Measurements from ENCODE around the gene MADD. TPM values are rescaled to one million over a fixed set of nuclear protein-coding genes. Genes with fewer than 3 reads are reported as not detected.

MADD gene
- total and polyA plus RNA-seq, 2 donors (not counting 3 experiments of a cell fraction or from before 2014, with no cell fraction given): 35.3 to 36.8 TPM

GRCh38 chr11:47318166-47318565 lies 48.2 kb downstream of the MADD start:
- Histone ChIP-seq H3K79me2 (ENCODE audit: control insufficient read depth, insufficient read depth, low read length) (no peaks in the 10 kb centered on the region), H3K36me3 (ENCODE audit: control insufficient read depth in 2 of 2, extremely low read depth in 1 of 2, insufficient read depth in 2 of 2, low read length in 2 of 2) (peaks cover 0 to 16% of the 10 kb centered on the region in 2 experiments), H2AFZ (ENCODE audit: low read depth, low read length) (no peak overlapping the region), H4K20me1 (replicated peaks; ENCODE audit: control insufficient read depth, extremely low read depth, insufficient read depth, low read length) (no peaks in the 10 kb centered on the region), H3K4me2 (ENCODE audit: insufficient read depth, low read length) (no peak overlapping the region), H3K4me1 (ENCODE audit: control insufficient read depth, extremely low read depth, insufficient read depth, low read length) (no peaks in the 10 kb centered on the region), H3K9ac (replicated peaks; ENCODE audit: extremely low read depth, insufficient read depth, low read length) (no peak overlapping the region), H3K27ac (ENCODE audit: insufficient read depth, low read depth, low read length) (no peak overlapping the region), H3K4me3 (replicated peaks in 1 of 3; ENCODE audit: insufficient read depth in 1 of 3, low read depth in 1 of 3, low read length in 3 of 3) (no peak overlapping the region), H3K9me1 (replicated peaks; ENCODE audit: control insufficient read depth, extremely low read depth, insufficient read depth, low read length) (no peaks in the 10 kb centered on the region), H3K27me3 (ENCODE audit: control insufficient read depth in 2 of 2, insufficient read depth in 2 of 2, low read length in 2 of 2) (no peaks in the 10 kb centered on the region), H3K9me3 (replicated peaks; ENCODE audit: control insufficient read depth, insufficient read depth, low read length) (no peaks in the 10 kb centered on the region)
- CTCF ChIA-PET: no interaction called here
- no peak for FAIRE-seq
- BruUV-seq (replicated peaks): no TSS peak
- intact Hi-C loops (cut with micrococcal nuclease): no loop called here
- no peak for DNase-seq (ENCODE audit: low read depth, low spot score)
- dilution Hi-C loops (cut with MboI; ENCODE audit: extremely low pct_ligation_motif_present, low sequenced_read_pairs): no loop called here
- TF ChIP-seq EZH2 (IDR thresholded peaks at IDR 0.05; ENCODE audit: borderline replicate concordance, low read depth, low read length, severe bottlenecking): no peak
- no peak for TF ChIP-seq CTCF (IDR thresholded peaks at IDR 0.05; ENCODE audit: extremely low read depth in 1 of 2, insufficient read depth in 1 of 2, low read depth in 1 of 2, low read length in 2 of 2)
- TF ChIP-seq JUN (IDR thresholded peaks at IDR 0.05; ENCODE audit: borderline replicate concordance, insufficient read depth, insufficient read length, low read depth): no peak
- TF ChIP-seq MYC (IDR thresholded peaks at IDR 0.05; ENCODE audit: low read depth, low read length): no peak
- TF ChIP-seq GATA2 (IDR thresholded peaks at IDR 0.05; ENCODE audit: insufficient read depth, insufficient read length, low read depth, low read length): no peak
- POLR2A ChIA-PET: no interaction called here

GRCh38 chr11:47324520-47324919 lies 54.6 kb downstream of the MADD start:
- Histone ChIP-seq H3K27ac (ENCODE audit: insufficient read depth, low read depth, low read length) (no peak overlapping the region), H3K4me1 (ENCODE audit: control insufficient read depth, extremely low read depth, insufficient read depth, low read length) (peaks cover 5% of the 10 kb centered on the region), H3K4me3 (replicated peaks in 1 of 3; ENCODE audit: insufficient read depth in 1 of 3, low read depth in 1 of 3, low read length in 3 of 3) (no peak overlapping the region), H3K9me3 (replicated peaks; ENCODE audit: control insufficient read depth, insufficient read depth, low read length) (no peaks in the 10 kb centered on the region), H3K9me1 (replicated peaks; ENCODE audit: control insufficient read depth, extremely low read depth, insufficient read depth, low read length) (no peaks in the 10 kb centered on the region), H3K36me3 (ENCODE audit: control insufficient read depth in 2 of 2, extremely low read depth in 1 of 2, insufficient read depth in 2 of 2, low read length in 2 of 2) (peaks cover 0 to 28% of the 10 kb centered on the region in 2 experiments), H2AFZ (ENCODE audit: low read depth, low read length) (no peak overlapping the region), H3K79me2 (ENCODE audit: control insufficient read depth, insufficient read depth, low read length) (no peaks in the 10 kb centered on the region), H3K27me3 (ENCODE audit: control insufficient read depth in 2 of 2, insufficient read depth in 2 of 2, low read length in 2 of 2) (no peaks in the 10 kb centered on the region), H3K4me2 (ENCODE audit: insufficient read depth, low read length) (no peak overlapping the region), H3K9ac (replicated peaks; ENCODE audit: extremely low read depth, insufficient read depth, low read length) (no peak overlapping the region), H4K20me1 (replicated peaks; ENCODE audit: control insufficient read depth, extremely low read depth, insufficient read depth, low read length) (no peaks in the 10 kb centered on the region)
- DNase-seq (ENCODE audit: low read depth, low spot score) (no peak), FAIRE-seq (no peak)
- ChIA-PET CTCF (interaction anchor here (0.8 to 5.4 kb wide), 2 partner anchors 9 to 30 kb away, joined by 3 to 25 read pairs; no protein-coding TSS in a partner anchor), POLR2A (no interaction called here)
- no TSS peak for BruUV-seq (replicated peaks)
- intact Hi-C loops (cut with micrococcal nuclease): no loop called here
- no peak for TF ChIP-seq CTCF (IDR thresholded peaks at IDR 0.05; ENCODE audit: extremely low read depth in 1 of 2, insufficient read depth in 1 of 2, low read depth in 1 of 2, low read length in 2 of 2)
- TF ChIP-seq JUN (IDR thresholded peaks at IDR 0.05; ENCODE audit: borderline replicate concordance, insufficient read depth, insufficient read length, low read depth): no peak
- TF ChIP-seq MYC (IDR thresholded peaks at IDR 0.05; ENCODE audit: low read depth, low read length): no peak
- no peak for TF ChIP-seq POLR2AphosphoS5 (IDR thresholded peaks at IDR 0.05; ENCODE audit: insufficient read depth, low read depth, low read length)
- no peak for TF ChIP-seq MAX (IDR thresholded peaks at IDR 0.05; ENCODE audit: insufficient read depth, insufficient read length)
- no peak for TF ChIP-seq GATA2 (IDR thresholded peaks at IDR 0.05; ENCODE audit: insufficient read depth, insufficient read length, low read depth, low read length)
- no peak for TF ChIP-seq EZH2 (IDR thresholded peaks at IDR 0.05; ENCODE audit: borderline replicate concordance, low read depth, low read length, severe bottlenecking)
- no peak for TF ChIP-seq FOS (IDR thresholded peaks at IDR 0.05; ENCODE audit: borderline replicate concordance, insufficient read depth, low read length)
- TF ChIP-seq POLR2A (IDR thresholded peaks at IDR 0.05; ENCODE audit: low read depth, low read length): no peak
- dilution Hi-C loops (cut with MboI; ENCODE audit: extremely low pct_ligation_motif_present, low sequenced_read_pairs): no loop called here

All from endothelial cell of umbilical vein (primary cell).